IMR-90 (cell line): ENCODE measurements around the gene NOMO2. TPM values are rescaled to one million over a fixed set of nuclear protein-coding genes. Genes with fewer than 3 reads are reported as not detected.
"Not testable (repeated sequence)": the region's sequence is repeated elsewhere in the genome, so short reads cannot be mapped to it uniquely, and the experiment has no call there.

Source experiments
- ATAC-seq: fragments of 200-7000 bp; cut with Tn5 transposase; 2 replicates; pipeline ENCODE4 v1.9.1; 2020; ENCODE audit warnings: low read depth, mild to moderate bottlenecking, moderate library complexity
- BruUV-seq: library from RNA; stranded (reverse); fragments of 400-500 nt; replicated peaks from 2 replicates; lab custom pipeline; 2021; lab: Mats Ljungman, UMichigan
- CTCF ChIA-PET: fragments of 300-600 bp; formaldehyde crosslinking; extraction: SDS; loops from one replicate; lab custom pipeline; 2021; ENCODE audit warnings: antibody characterized with exemption; lab: Yijun Ruan, JAX
- POLR2A ChIA-PET: fragments of 300-600 bp; sonication (Branson Sonifier 250); formaldehyde crosslinking; loops from one replicate; lab custom pipeline; 2022; ENCODE audit warnings: antibody characterized with exemption; ENCODE audit not compliant: unreplicated experiment; lab: Charles Lee
- DNase-seq: peaks from one replicate; pipeline ENCODE4 v3.0.0; 2013
- H2AFZ ChIP-seq: replicated peaks from 2 replicates; pipeline ENCODE3; 2013; ENCODE audit warnings: low read length, mild to moderate bottlenecking; ENCODE audit not compliant: poor library complexity
- H2AK5ac ChIP-seq: 2 replicates; pipeline ENCODE4 v1.6.1; 2013; ENCODE audit warnings: low read depth, low read length, inconsistent platforms
- H2AK9ac ChIP-seq: replicated peaks from 2 replicates; pipeline ENCODE3; 2013; ENCODE audit warnings: mild to moderate bottlenecking, low read depth, low read length, moderate library complexity; ENCODE audit not compliant: poor library complexity
- H2BK120ac ChIP-seq: 2 replicates; pipeline ENCODE4 v1.6.1; 2013; ENCODE audit warnings: low read depth, low read length, inconsistent platforms
- H2BK15ac ChIP-seq: 3 replicates; pipeline ENCODE4 v1.6.1; 2013; ENCODE audit warnings: low read depth, low read length, inconsistent platforms
- H2BK20ac ChIP-seq: 2 replicates; pipeline ENCODE4 v1.6.1; 2013; ENCODE audit warnings: low read depth, mild to moderate bottlenecking, inconsistent platforms, low read length, moderate library complexity
- H2BK5ac ChIP-seq: 2 replicates; pipeline ENCODE4 v1.6.1; 2013; ENCODE audit warnings: mild to moderate bottlenecking, low read depth, low read length, inconsistent platforms; ENCODE audit not compliant: poor library complexity, severe bottlenecking
- H3K14ac ChIP-seq: replicated peaks from 2 replicates; pipeline ENCODE4 v1.6.1; 2013; ENCODE audit warnings: low read depth, low read length, inconsistent platforms
- H3K18ac ChIP-seq: 2 replicates; pipeline ENCODE4 v1.6.1; 2013; ENCODE audit warnings: low read depth, low read length, control low read depth
- H3K23ac ChIP-seq: 2 replicates; pipeline ENCODE4 v1.6.1; 2013; ENCODE audit warnings: low read depth, low read length, inconsistent platforms
- H3K27ac ChIP-seq: 2 replicates; pipeline ENCODE4 v1.5.1; 2013; ENCODE audit warnings: mild to moderate bottlenecking, control low read depth, low read length; ENCODE audit not compliant: insufficient read depth
- H3K27me3 ChIP-seq: 2 replicates; pipeline ENCODE4 v1.6.1; 2013; ENCODE audit warnings: low read length; ENCODE audit not compliant: control insufficient read depth, insufficient read depth
- H3K36me3 ChIP-seq: 2 replicates; pipeline ENCODE4 v1.6.1; 2013; ENCODE audit warnings: low read length, mixed read lengths; ENCODE audit not compliant: control insufficient read depth, insufficient read depth
- H3K4ac ChIP-seq: 2 replicates; pipeline ENCODE4 v1.6.1; 2013; ENCODE audit warnings: low read depth, low read length, inconsistent platforms
- H3K4me1 ChIP-seq: 2 replicates; pipeline ENCODE4 v1.6.1; 2013; ENCODE audit warnings: low read length, mixed read lengths; ENCODE audit not compliant: control insufficient read depth, insufficient read depth
- H3K4me2 ChIP-seq: 2 replicates; pipeline ENCODE4 v1.6.1; 2013; ENCODE audit warnings: low read depth, mild to moderate bottlenecking, control low read depth, low read length, moderate library complexity
- H3K4me3 ChIP-seq: 2 replicates; pipeline ENCODE4 v1.5.1; 2013; ENCODE audit warnings: low read depth, mild to moderate bottlenecking, control low read depth, low read length, moderate library complexity; ENCODE audit not compliant: insufficient read depth
- H3K56ac ChIP-seq: 2 replicates; pipeline ENCODE4 v1.6.1; 2013; ENCODE audit warnings: low read length, inconsistent platforms; ENCODE audit not compliant: insufficient read depth; ENCODE audit errors: extremely low read depth
- H3K79me1 ChIP-seq, 2 experiments: 2 replicates each; pipeline ENCODE4 v1.6.1; 2013; ENCODE audit warnings: low read length in 2 of 2, inconsistent platforms in 1 of 2, low read depth in 1 of 2
- H3K9ac ChIP-seq: 2 replicates; pipeline ENCODE4 v1.6.1; 2013; ENCODE audit warnings: low read depth, low read length, control low read depth
- H3K9me1 ChIP-seq: 2 replicates; pipeline ENCODE4 v1.6.1; 2013; ENCODE audit warnings: low read length, inconsistent platforms; ENCODE audit not compliant: insufficient read depth
- H3K9me3 ChIP-seq: 2 replicates; pipeline ENCODE4 v1.6.1; 2013; ENCODE audit warnings: low read length; ENCODE audit not compliant: control insufficient read depth, insufficient read depth
- H4K20me1 ChIP-seq: 2 replicates; pipeline ENCODE4 v1.6.1; 2013; ENCODE audit warnings: low read length, inconsistent platforms; ENCODE audit not compliant: insufficient read depth
- H4K5ac ChIP-seq: 2 replicates; pipeline ENCODE4 v1.6.1; 2013; ENCODE audit warnings: mild to moderate bottlenecking, low read depth, low read length, control low read depth
- H4K8ac ChIP-seq, 2 experiments: 2 replicates each; pipeline ENCODE4 v1.6.1; 2013; ENCODE audit warnings: low read depth in 2 of 2, low read length in 2 of 2, control low read depth in 1 of 2, inconsistent platforms in 1 of 2
- H4K91ac ChIP-seq: 2 replicates; pipeline ENCODE4 v1.6.1; 2013; ENCODE audit warnings: low read depth, low read length, inconsistent platforms; ENCODE audit not compliant: insufficient read depth
- WGBS, 2 experiments: methylation state at CpG; one replicate each; pipeline versions ENCODE4 v1.1.5 to v1.1.7; 2013; ENCODE audit warnings: missing lambda C conversion rate in 2 of 2; ENCODE audit not compliant: insufficient read length in 1 of 2; ENCODE audit errors: extremely low coverage in 2 of 2; 5-methylcytosine and 5-hydroxymethylcytosine counted together
- dilution Hi-C: fragments of 300-500 bp; cut with HindIII; formaldehyde crosslinking; loops from one replicate; pipeline ENCODE4 v1.14.3; 2018; ENCODE audit warnings: low sequenced_read_pairs; ENCODE audit not compliant: unreplicated experiment
- in situ Hi-C: fragments of 300-500 bp; cut with MboI; formaldehyde crosslinking; loops from 3 replicates; pipeline ENCODE4 v1.14.3; 2019; ENCODE audit warnings: low sequenced_read_pairs, inconsistent platforms, mixed read lengths
- intact Hi-C: fragments of 100-400 bp; cut with micrococcal nuclease; formaldehyde crosslinking; loops from 2 replicates; pipeline ENCODE4 v1.10.0; 2022
- polyA plus RNA-seq, 3 experiments: library from polyadenylated mRNA; depleted of rRNA; stranded (reverse); fragments of >200 nt; gene quantifications; 2 replicates each; pipeline ENCODE4 v1.2.3, GENCODE V29; 2012; ENCODE audit warnings: low replicate concordance in 1 of 3
- total RNA-seq: library from RNA; depleted of rRNA; stranded (reverse); fragments of >200 nt; gene quantifications from 2 replicates; pipeline ENCODE4 v1.2.3, GENCODE V29; 2012

Gene NOMO2
- total and polyA plus RNA-seq, 2 of the 4 experiments (the other 2 are of a cell fraction) = 103 to 184 TPM

- H3K36me3 ChIP-seq, H3K4ac ChIP-seq, BruUV-seq, H3K14ac ChIP-seq, H3K4me1 ChIP-seq, dilution Hi-C loops, H4K8ac ChIP-seq, POLR2A ChIA-PET, intact Hi-C loops, H2BK15ac ChIP-seq, H2BK20ac ChIP-seq, H3K9ac ChIP-seq, H4K91ac ChIP-seq, H4K5ac ChIP-seq, H4K20me1 ChIP-seq, H3K4me2 ChIP-seq, H3K4me3 ChIP-seq, H3K9me1 ChIP-seq, H2AK9ac ChIP-seq, H3K56ac ChIP-seq, H2AK5ac ChIP-seq, H2AFZ ChIP-seq, in situ Hi-C loops, H3K23ac ChIP-seq, ATAC-seq, CTCF ChIA-PET, DNase-seq, H3K79me1 ChIP-seq, H2BK120ac ChIP-seq, H3K18ac ChIP-seq, H3K27ac ChIP-seq, H2BK5ac ChIP-seq, H3K9me3 ChIP-seq, H3K27me3 ChIP-seq: not testable (repeated sequence)
- WGBS, 2 experiments = no CpG with 5 or more reads among the region's 31 CpGs
These were observed 177.0 kb downstream of the NOMO2 start for GRCh38 chr16:18384869-18385268.

DNA sequence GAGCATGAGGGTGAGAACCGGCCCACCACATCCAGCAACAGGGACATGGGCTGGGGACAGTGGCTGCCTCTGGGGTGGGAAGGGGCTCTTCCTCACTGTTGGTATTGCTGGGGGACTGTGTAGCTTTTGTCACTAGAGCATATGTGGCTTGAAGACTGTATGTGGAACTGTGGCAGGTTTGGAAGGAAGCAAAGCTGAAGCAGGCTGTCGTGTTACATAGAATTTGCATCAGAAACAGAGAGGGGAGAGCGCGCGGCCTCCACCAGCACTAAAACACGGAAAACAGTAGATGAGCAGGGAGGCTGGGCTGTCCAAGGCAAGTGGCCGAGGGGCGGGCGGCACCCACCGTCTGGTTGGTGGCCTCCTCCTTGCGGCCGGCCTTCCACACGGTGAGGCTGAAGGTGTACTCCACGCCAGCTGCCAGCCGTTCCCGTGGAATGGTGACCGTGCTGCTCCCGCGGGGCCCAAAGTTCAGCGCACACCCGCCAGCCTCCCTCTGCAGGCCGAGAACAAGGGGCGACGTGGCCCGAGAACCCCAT is 177.7 kb downstream of the NOMO2 start:
- H3K27ac ChIP-seq, H2AK5ac ChIP-seq, H3K4me2 ChIP-seq, H2AFZ ChIP-seq, H3K4ac ChIP-seq, H3K9ac ChIP-seq, CTCF ChIA-PET, H2BK20ac ChIP-seq, H2BK120ac ChIP-seq, H4K5ac ChIP-seq, H3K79me1 ChIP-seq, dilution Hi-C loops, H3K14ac ChIP-seq, in situ Hi-C loops, H3K23ac ChIP-seq, H3K4me3 ChIP-seq, H3K27me3 ChIP-seq, H2AK9ac ChIP-seq, H4K8ac ChIP-seq, intact Hi-C loops, POLR2A ChIA-PET, H3K4me1 ChIP-seq, H3K9me3 ChIP-seq, H3K56ac ChIP-seq, H4K20me1 ChIP-seq, DNase-seq, H3K18ac ChIP-seq, ATAC-seq, H3K9me1 ChIP-seq, H3K36me3 ChIP-seq, BruUV-seq, H2BK15ac ChIP-seq, H2BK5ac ChIP-seq, H4K91ac ChIP-seq: not testable (repeated sequence)
- WGBS, 2 experiments = no CpG with 5 or more reads among the region's 25 CpGs
